ENCODE data around the gene EHD3. TPM values are rescaled to one million over a fixed set of nuclear protein-coding genes. Genes with fewer than 3 reads are reported as not detected.

The EHD3 gene
- total RNA-seq, 8 experiments from 2014 or later: 0.91 to 53.7 (median 7.8) TPM

GRCh38 chr2:31297751-31298150 is 63.8 kb downstream of the EHD3 start:
- peak in 7 of 8 experiments; percentile 49 to 94 (median 66) for ATAC-seq (replicated peaks in 6 of 8)
- no peak overlapping the region for H3K27ac ChIP-seq
- in situ Hi-C loops (cut with MboI; ENCODE audit: low pct_unique_long_range_greater_than_20kb in 2 of 9, low sequenced_read_pairs in 9 of 9, unreplicated experiment in 9 of 9): no loop called here
- 0 to 80% (median 63%) methylated on average over 1 of the region's 1 CpG; no CpG with 5 or more reads in 7 of the 10 experiments for WGBS, 10 experiments
- H3K4me1 ChIP-seq (replicated peaks in 1 of 2): no peaks in the 10 kb centered on the region
- H3K4me3 ChIP-seq: no peak overlapping the region

- Histone ChIP-seq H3K4me1 (replicated peaks in 1 of 2) (no peaks in the 10 kb centered on the region), H3K27ac (no peak overlapping the region), H3K4me3 (no peak overlapping the region)
- no peak for ATAC-seq (replicated peaks in 6 of 8)
- in situ Hi-C loops (cut with MboI; ENCODE audit: low pct_unique_long_range_greater_than_20kb in 2 of 9, low sequenced_read_pairs in 9 of 9, unreplicated experiment in 9 of 9): no loop called here
- WGBS, 10 experiments: 17 to 100% (median 22%) methylated on average over 1 to 4 of the region's 4 CpGs; no CpG with 5 or more reads in 2 of the 10 experiments
Observed at GRCh38 chr2:31299547-31299946, 65.6 kb downstream of the EHD3 start.

GRCh38 chr2:31300309-31300708 is 66.4 kb downstream of the EHD3 start:
- Histone ChIP-seq H3K4me3 (no peak overlapping the region), H3K4me1 (replicated peaks in 1 of 2) (no peaks in the 10 kb centered on the region), H3K27ac (no peak overlapping the region)
- ATAC-seq (replicated peaks in 6 of 8): peak in 2 of 8 experiments; percentile 37 to 76
- in situ Hi-C loops (cut with MboI; ENCODE audit: low pct_unique_long_range_greater_than_20kb in 2 of 9, low sequenced_read_pairs in 9 of 9, unreplicated experiment in 9 of 9): no loop called here

GRCh38 chr2:31302940-31303563 is 69.1 kb downstream of the EHD3 start:
- Histone ChIP-seq H3K4me1 (replicated peaks in 1 of 2) (no peaks in the 10 kb centered on the region), H3K4me3 (no peak overlapping the region), H3K27ac (no peak overlapping the region)
- 40 to 100% (median 69%) methylated on average over 1 to 4 of the region's 9 CpGs; no CpG with 5 or more reads in 3 of the 10 experiments for WGBS, 10 experiments
- peak in 1 of 8 experiments; percentile 12 for ATAC-seq (replicated peaks in 6 of 8)
- in situ Hi-C loops (cut with MboI; ENCODE audit: low pct_unique_long_range_greater_than_20kb in 2 of 9, low sequenced_read_pairs in 9 of 9, unreplicated experiment in 9 of 9): no loop called here

GRCh38 chr2:31304816-31305215 is 70.9 kb downstream of the EHD3 start:
- no peaks in the 10 kb centered on the region for H3K4me1 ChIP-seq (replicated peaks in 1 of 2)
- 60 to 100% methylated on average over 1 of the region's 2 CpGs; no CpG with 5 or more reads in 8 of the 10 experiments for WGBS, 10 experiments
- in situ Hi-C loops (cut with MboI; ENCODE audit: low pct_unique_long_range_greater_than_20kb in 2 of 9, low sequenced_read_pairs in 9 of 9, unreplicated experiment in 9 of 9): no loop called here
- H3K27ac ChIP-seq: no peak overlapping the region
- no peak overlapping the region for H3K4me3 ChIP-seq
- ATAC-seq (replicated peaks in 6 of 8): no peak

- 0 to 100% (median 80%) methylated on average over 1 to 3 of the region's 3 CpGs; no CpG with 5 or more reads in 1 of the 10 experiments for WGBS, 10 experiments
- in situ Hi-C loops (cut with MboI; ENCODE audit: low pct_unique_long_range_greater_than_20kb in 2 of 9, low sequenced_read_pairs in 9 of 9, unreplicated experiment in 9 of 9): no loop called here
Observed at GRCh38 chr2:31312898-31313297, 78.9 kb downstream of the EHD3 start.

GRCh38 chr2:31314761-31315160 is 80.8 kb downstream of the EHD3 start:
- in situ Hi-C loops (cut with MboI; ENCODE audit: low pct_unique_long_range_greater_than_20kb in 2 of 9, low sequenced_read_pairs in 9 of 9, unreplicated experiment in 9 of 9): no loop called here
- no peak for ATAC-seq (replicated peaks in 6 of 8)
- Histone ChIP-seq H3K27ac (no peak overlapping the region), H3K4me1 (replicated peaks in 1 of 2) (no peaks in the 10 kb centered on the region), H3K4me3 (no peak overlapping the region)
- WGBS, 10 experiments: 13 to 100% (median 83%) methylated on average over 1 to 2 of the region's 2 CpGs; no CpG with 5 or more reads in 7 of the 10 experiments

More at GRCh38 chr2:31312898-31313297, 78.9 kb downstream of the EHD3 start:
- Histone ChIP-seq H3K4me1 (replicated peaks in 1 of 2) (no peaks in the 10 kb centered on the region), H3K4me3 (no peak overlapping the region), H3K27ac (no peak overlapping the region)
- peak in 3 of 8 experiments; percentile 97 to 98 (median 98) for ATAC-seq (replicated peaks in 6 of 8)

- no peak for ATAC-seq (replicated peaks in 6 of 8)
- 0 to 86% (median 59%) methylated on average over 1 to 3 of the region's 3 CpGs; no CpG with 5 or more reads in 2 of the 10 experiments for WGBS, 10 experiments
- Histone ChIP-seq H3K4me3 (no peak overlapping the region), H3K4me1 (replicated peaks in 1 of 2) (no peaks in the 10 kb centered on the region), H3K27ac (no peak overlapping the region)
- in situ Hi-C loops (cut with MboI; ENCODE audit: low pct_unique_long_range_greater_than_20kb in 2 of 9, low sequenced_read_pairs in 9 of 9, unreplicated experiment in 9 of 9): no loop called here
Observed at GRCh38 chr2:31317396-31317795, 83.4 kb downstream of the EHD3 start.

GRCh38 chr2:31318361-31319336 is 84.7 kb downstream of the EHD3 start:
- 23 to 100% (median 77%) methylated on average over 2 to 9 of the region's 11 CpGs; no CpG with 5 or more reads in 1 of the 10 experiments for WGBS, 10 experiments
- in situ Hi-C loops (cut with MboI; ENCODE audit: low pct_unique_long_range_greater_than_20kb in 2 of 9, low sequenced_read_pairs in 9 of 9, unreplicated experiment in 9 of 9): no loop called here
- ATAC-seq (replicated peaks in 6 of 8): peak in 3 of 8 experiments; percentile 26 to 78 (median 66)
- Histone ChIP-seq H3K4me3 (no peak overlapping the region), H3K27ac (no peak overlapping the region), H3K4me1 (replicated peaks in 1 of 2) (no peaks in the 10 kb centered on the region)

Other genes starting within 250 kb of the EHD3 start
- 10 to 100 TPM in 2 of 8 experiments, 1 to 10 TPM in 3, under 1 TPM in 2, not detected in 1; 0.21 to 17.0 (median 1.6) TPM for gene GALNT14, start 95.7 kb upstream of the EHD3 start, total RNA-seq
- under 1 TPM in 6 of 8 experiments, not detected in 2; 0.17 to 0.57 (median 0.34) TPM for gene CAPN14, start 16.6 kb upstream of the EHD3 start, total RNA-seq
- gene XDH, start 180.6 kb downstream of the EHD3 start, total RNA-seq: under 1 TPM in 6 of 8 experiments, not detected in 2; 0.10 to 0.57 (median 0.40) TPM